Neural cell (in vitro differentiated cells): ENCODE results near the gene PNMA3.
"Not testable (repeated sequence)": the region's sequence is repeated elsewhere in the genome, so short reads cannot be mapped to it uniquely, and the experiment has no call there.

Source experiments
- CTCF ChIP-seq: fragments of 450-650 bp; IDR thresholded peaks from 2 replicates; pipeline ENCODE4 v1.5.1; 2014; ENCODE audit warnings: antibody characterized with exemption, mild to moderate bottlenecking, moderate library complexity; ENCODE audit not compliant: poor library complexity, severe bottlenecking
- EP300 ChIP-seq: fragments of 450-650 bp; conservative IDR thresholded peaks from 2 replicates; pipeline ENCODE4 v1.6.1; 2014; ENCODE audit warnings: antibody characterized with exemption, mild to moderate bottlenecking, moderate library complexity; ENCODE audit not compliant: poor library complexity, severe bottlenecking
- EZH2 ChIP-seq: fragments of 200-600, 300-800 bp; shearing (Covaris generic), sonication (generic); IDR thresholded peaks from 2 replicates; pipeline ENCODE4 v1.6.1; 2014; ENCODE audit warnings: antibody characterized with exemption, low read length, borderline replicate concordance, mild to moderate bottlenecking; ENCODE audit not compliant: insufficient read depth, poor library complexity, severe bottlenecking
- POLR2AphosphoS5 ChIP-seq: IDR thresholded peaks from 2 replicates; pipeline ENCODE4 v1.6.1; 2012
- RAD21 ChIP-seq: fragments of 450-650 bp; conservative IDR thresholded peaks from 2 replicates; pipeline ENCODE4 v1.6.1; 2014; ENCODE audit warnings: antibody characterized with exemption, mild to moderate bottlenecking, moderate library complexity
- SMC3 ChIP-seq: fragments of 450-650 bp; conservative IDR thresholded peaks from 2 replicates; pipeline ENCODE4 v1.6.1; 2014; ENCODE audit warnings: antibody characterized with exemption, mild to moderate bottlenecking, moderate library complexity; ENCODE audit not compliant: poor library complexity
- TAF1 ChIP-seq: IDR thresholded peaks from 2 replicates; pipeline ENCODE4 v1.6.1; 2012; ENCODE audit warnings: low read depth
- TF ChIP-seq, protein P1 (sequence below): IDR thresholded peaks from 2 replicates; pipeline ENCODE4 v1.6.1; 2012; ENCODE audit warnings: borderline replicate concordance

DNA sequence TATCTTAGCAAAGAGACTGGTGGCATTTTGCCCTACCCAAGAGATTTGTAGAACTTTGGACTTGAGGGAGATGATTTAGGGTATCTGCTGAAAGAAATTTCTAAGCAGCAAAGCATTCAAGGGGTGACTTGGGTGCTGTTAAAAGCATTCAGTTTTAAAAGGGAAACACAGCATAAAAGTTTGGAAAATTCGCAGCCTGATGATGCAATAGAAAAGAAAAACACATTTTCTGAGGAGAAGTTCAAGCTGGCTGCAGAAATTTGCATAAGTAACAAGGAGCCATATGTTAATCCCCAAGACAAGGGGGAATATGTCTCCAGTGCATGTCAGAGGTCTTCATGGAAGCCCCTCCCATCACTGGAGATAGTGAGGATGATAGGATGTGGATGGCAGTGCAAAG is 48.7 kb downstream of the PNMA3 start:
- not testable (repeated sequence) for TF ChIP-seq TAF1, SMC3, CTCF, EZH2, POLR2AphosphoS5, RAD21, EP300
- TF ChIP-seq, protein P1, sequence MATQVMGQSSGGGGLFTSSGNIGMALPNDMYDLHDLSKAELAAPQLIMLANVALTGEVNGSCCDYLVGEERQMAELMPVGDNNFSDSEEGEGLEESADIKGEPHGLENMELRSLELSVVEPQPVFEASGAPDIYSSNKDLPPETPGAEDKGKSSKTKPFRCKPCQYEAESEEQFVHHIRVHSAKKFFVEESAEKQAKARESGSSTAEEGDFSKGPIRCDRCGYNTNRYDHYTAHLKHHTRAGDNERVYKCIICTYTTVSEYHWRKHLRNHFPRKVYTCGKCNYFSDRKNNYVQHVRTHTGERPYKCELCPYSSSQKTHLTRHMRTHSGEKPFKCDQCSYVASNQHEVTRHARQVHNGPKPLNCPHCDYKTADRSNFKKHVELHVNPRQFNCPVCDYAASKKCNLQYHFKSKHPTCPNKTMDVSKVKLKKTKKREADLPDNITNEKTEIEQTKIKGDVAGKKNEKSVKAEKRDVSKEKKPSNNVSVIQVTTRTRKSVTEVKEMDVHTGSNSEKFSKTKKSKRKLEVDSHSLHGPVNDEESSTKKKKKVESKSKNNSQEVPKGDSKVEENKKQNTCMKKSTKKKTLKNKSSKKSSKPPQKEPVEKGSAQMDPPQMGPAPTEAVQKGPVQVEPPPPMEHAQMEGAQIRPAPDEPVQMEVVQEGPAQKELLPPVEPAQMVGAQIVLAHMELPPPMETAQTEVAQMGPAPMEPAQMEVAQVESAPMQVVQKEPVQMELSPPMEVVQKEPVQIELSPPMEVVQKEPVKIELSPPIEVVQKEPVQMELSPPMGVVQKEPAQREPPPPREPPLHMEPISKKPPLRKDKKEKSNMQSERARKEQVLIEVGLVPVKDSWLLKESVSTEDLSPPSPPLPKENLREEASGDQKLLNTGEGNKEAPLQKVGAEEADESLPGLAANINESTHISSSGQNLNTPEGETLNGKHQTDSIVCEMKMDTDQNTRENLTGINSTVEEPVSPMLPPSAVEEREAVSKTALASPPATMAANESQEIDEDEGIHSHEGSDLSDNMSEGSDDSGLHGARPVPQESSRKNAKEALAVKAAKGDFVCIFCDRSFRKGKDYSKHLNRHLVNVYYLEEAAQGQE: not testable (repeated sequence)
